GM04503 (cell line): ENCODE measurements around the gene DSE.

Experiments
- DNase-seq: peaks from one replicate; pipeline ENCODE4 v3.0.0-alpha.2; 2012; ENCODE audit warnings: low read depth

Gene DSE

DNA sequence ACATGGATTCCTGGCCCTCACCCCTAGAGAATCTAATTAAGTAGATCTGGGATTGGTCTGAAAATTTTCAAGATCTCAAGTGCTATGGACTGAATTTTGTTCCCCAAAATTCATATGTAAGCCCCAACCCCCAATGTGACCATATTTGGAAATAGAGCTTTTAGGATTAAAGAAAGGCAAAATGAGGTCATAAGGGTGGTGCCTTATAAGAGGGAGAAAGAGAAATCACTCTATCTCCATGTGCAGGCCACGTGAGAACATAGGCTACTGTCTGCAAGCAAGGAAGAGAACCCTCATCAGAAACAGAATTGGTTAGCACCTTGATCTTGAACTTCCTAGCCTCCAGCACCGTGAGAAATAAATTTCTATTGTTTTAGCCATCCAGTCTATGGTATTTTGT, 8.5 kb upstream of the DSE start:
- DNase-seq, result no peak

DNA sequence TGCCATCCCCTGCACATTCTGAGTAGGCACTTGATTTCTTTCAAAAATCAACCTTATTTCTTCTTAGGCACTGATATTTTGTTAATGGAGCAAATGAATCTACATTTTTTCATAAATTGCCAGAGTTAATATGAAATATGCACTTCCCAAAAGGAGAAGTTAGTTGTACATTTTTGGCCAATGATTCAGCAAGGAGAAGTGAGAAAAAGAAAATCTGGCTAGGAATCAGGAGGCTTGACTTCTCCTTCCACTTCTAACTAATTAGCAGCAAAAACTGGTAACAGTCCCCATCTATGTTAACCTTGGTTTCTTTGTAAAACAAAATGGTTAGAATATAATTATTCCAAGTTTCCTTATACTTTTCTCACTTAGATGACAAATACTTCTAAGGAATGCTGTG, 7.0 kb upstream of the DSE start:
- DNase-seq, result no peak

DNA sequence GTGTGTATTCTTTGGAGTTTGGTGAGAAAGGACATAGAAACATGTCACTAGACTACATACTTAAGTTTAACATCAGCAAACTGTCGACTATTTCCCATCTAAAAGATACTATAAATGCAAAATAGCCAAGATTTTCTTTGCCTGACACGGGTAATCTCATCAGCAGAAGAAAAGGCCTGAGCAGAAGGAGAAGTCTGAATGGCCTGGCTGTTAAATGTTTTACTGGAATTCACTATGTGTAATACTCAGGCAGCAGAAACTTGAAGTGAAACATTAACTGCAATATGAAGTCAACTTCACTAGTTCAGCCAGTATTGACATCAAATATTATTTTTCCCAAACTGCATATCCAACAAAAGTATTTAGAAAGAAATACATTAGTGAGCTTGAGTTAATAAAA, 6.4 kb upstream of the DSE start:
- no peak for DNase-seq

DNA sequence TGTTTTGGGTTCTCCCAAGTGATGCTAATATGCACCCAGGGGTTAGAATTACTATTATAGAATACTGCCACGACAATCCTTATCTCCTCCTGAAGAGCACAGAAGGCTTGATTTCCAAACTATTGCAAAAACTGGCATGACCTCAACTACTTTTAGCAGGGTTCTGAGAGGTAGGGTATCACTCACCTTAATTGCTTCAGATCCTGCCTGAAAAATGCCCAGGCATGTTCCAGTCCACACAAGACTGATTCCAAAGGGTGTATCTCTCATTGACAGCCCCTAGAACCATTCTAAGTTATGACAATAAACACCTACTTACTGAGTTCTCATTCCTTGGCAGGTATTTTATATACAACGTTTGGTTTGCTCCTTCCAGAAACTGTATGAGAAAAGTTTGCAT, 5.0 kb upstream of the DSE start:
- DNase-seq, result no peak

DNA sequence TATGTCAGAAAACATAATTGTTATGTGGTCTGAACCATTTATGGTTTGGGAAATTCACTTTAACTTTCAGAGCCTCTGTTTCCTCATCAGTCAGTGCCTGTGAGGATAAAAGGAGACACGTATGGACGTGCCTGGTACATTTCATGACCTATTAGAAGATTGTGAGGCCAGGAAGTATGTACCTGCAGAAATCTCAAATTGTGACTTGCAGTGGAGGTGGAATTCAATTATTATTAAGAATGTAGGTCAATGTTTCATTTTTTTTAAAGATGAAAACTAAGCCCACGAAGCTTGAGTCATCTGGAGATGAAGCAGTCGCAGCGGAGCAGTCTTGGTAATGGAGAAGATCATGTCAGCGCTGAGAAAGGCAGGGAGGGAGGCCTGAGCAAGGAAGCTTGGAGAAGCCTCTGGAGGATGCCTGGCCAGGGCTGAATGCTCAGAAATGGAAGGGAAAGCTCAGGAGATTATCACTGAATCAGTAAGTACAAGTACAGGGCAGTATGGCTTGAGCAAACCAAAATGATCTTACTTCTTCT, 3.9 kb upstream of the DSE start:
- no peak for DNase-seq

DNA sequence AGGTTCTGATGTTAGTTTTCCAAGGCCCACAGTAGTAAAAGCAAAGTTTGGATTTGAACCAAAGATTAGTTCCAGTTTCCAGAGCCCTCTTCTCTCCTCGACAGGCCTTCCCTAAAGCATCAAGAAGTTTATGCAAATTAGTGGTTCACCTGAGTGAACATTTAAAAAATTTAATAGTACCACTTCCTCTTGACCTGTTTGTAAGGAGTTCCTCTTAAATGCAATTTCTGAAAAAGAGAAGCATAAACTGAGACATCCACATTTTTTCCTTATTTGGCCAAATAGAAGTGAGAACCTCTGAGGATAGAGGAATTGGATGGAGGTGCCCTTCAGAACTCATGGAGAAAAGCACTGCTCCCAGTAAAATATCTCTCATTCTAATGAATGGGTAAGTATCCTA, 1.2 kb upstream of the DSE start:
- DNase-seq, result no peak

DNA sequence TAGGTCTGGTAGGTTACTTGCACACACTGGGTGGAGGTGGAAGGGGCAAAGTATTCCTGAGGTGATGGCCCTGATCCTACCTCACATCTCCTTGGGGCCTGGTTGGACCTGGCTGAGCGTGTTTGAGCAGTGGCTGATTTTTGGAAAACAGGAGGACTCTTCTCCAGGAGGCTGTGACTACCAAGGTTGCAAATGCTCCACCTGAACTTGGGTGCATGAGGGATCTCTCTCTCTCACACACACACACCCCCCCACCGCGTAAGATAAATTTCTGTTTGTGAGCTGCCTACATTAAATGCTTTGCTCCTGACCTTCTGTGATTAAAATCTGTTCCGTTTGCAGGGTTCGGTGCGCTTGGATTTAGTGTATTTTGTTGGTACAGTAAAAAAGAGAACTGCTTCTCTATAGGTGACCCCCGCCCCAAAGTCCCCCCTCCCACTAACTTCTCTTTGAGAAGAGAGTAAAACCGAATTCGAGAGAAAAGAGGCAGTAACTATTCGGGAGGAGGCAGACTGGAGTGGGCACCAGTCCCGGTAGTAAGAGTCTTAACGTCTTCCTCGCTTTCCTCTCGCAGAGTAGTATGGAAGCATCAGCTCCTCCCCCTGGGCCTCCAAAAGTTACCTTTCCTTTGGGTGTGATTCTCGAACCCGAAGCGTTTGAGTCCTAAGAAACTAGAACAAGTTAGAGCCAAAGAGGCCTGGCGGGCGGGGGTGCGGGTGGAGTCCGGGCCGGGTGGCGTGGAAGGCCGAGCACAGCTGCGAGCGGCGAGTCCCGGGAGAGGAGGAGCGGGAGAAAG, 585 bp upstream of the DSE start:
- DNase-seq, result no peak

DNA sequence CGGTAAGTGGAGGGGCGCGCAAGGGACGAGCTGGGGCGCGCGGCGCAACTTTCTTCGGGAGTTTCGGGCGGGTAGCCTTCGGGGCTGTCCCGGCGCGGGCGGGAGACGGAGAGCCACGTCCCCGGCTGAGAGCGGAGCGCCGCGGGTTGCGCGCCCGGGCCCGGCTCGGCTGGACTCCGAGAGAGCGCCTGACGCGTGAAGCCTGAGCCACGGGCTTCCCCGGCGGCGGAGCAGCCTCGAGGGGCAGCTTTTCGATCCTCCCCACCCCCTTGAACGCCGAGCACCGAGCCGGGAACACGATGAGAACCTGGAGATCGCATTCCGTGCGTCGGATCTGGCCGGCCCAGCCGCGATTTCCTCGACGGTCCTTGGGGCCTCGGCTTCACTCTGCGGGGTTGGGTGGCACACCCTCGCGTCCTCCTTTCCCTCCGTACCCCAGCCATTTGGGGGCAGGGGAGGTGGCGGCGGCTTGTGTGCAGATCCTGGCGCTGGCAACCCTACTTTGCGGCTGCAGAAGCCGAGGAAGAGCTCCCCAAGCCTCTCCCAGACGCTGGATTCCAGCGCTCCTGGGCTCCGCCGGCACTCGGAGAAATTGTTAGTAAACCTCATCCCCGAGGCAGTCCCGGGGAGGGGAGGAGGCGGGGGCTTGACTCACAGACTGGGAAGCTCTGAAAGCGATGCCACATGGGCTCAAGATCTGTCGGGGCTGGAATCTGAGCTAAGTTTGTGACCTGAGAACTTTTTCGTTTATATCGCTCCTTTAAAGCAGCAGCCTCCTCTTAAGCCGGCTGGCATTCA, 572 bp downstream of the DSE start:
- peak; percentile 79 for DNase-seq

DNA sequence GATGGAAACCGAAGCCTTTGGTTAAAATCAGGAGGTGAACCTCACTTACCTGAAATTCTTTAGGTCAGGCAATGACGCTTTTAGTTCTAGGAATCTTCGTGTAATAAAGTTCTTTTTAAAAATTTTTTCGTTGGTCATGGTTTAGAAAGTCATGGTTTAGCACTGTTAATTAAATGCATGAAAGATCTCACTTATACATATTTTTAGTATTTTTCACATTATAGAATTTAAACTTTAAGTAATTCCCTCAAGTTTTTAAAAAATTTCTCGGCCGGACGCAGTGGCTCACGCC, 1.1 kb downstream of the DSE start:
- no peak for DNase-seq

DNA sequence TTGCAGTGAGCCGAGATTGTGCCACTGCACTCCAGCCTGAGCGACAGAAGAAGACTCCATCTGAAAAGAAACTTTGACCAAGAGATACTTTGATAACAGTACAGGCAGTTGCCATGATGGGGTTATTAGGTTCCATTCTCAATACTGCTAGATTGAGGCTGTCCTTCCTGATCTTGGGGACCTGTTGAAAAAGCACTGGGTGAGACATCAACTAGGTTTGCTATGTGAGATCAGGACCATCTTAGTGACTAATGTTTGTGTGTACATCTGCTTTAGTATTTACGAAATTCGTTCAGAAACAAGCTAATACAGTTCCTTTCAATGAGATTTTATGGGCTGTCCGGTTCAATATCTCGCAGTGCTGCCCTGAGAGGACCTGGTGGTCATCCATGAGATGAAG, 2.6 kb downstream of the DSE start:
- DNase-seq, result no peak

DNA sequence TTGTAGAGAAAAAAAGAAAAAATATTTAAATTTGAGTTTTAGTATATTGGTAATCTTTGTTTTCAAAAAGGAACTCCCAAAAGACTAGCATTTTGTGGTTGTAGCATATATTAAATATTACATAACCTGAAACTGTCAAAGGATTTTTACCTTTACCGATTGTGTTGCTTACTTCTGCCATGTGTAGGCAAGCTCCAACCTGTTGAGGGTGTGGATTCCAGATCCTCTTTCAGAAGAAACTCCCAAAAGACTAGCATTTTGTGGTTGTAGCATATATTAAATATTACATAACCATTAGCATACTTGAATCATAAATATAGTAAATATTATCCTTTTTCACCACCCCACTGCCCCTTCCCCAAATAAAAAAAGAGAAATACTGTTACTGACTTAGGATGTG, 3.2 kb downstream of the DSE start:
- no peak for DNase-seq

DNA sequence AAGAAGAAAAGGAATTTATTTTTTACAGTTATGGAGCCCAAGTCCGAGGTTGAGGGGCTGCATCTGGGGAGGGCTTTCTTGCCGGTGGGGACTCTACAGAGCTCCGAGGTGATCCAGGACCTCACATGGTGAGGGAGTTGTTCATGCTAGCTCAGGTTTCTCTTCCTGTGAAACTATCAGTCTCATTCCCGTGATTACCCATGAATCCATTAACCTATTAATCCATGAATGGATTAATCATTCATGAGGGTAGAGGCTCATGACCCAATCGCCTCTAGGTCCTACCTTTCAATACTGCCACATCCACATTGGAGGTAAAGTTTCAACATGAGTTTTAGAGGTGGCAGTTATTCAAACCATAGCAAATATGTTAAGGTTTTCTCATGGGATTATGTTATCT, 3.8 kb downstream of the DSE start:
- no peak for DNase-seq

DNA sequence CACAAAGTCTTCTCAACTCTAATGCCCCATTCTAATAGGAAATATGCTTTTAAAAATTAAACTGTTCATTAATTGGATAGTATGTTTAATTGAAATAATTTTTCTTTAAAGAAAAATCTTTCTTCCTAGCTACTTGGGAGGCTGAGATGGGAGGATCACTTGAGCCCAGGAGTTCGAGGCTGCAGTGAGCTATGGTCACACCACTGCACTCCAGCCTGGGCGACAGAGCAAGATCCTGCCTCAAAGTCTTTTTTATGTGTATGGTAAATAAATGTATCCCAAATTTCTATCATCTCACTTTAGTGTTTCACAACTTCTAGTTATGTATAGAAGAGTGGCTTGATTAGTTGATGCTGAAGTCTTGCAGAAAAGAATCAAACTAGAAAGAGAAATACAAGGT, 4.5 kb downstream of the DSE start:
- no peak for DNase-seq

DNA sequence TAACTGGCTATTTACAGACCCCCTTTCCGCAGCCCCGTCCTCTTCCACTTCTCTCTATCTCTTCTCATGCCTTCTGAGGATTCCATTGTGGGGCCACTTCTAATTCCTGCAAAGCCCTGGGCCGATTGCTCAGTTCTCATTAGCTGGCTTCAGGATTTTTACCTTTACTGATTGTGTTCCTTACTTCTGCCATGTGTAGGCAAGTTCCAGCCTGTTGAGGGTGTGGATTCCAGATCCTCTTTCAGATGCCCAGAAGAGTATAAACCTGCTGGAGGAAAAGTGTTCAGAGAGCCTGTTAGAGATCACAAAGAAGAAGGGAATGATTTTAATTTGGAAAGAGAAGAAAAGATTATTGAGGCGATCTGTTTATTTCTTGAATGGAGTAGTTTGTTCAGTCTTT, 5.4 kb downstream of the DSE start:
- DNase-seq, result no peak

DNA sequence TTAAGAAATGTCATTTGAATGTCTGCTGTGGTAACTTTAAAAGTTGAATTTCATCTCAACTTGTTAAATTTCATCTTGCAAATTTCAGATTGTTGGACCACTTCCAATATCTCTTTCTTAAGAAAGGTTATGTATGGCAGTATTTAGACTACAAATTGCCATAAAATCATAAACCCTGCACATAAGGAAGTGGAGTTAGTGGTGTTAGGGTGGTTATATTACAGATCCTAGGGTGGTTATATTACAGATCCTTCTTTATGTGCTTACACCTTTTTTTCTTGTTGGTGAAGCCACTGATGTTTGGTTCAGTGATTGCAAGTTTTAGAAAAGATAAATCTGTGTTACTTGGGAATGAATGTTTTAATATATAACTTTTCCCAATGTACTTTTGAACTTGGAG, 9.0 kb downstream of the DSE start:
- no peak for DNase-seq

DNA sequence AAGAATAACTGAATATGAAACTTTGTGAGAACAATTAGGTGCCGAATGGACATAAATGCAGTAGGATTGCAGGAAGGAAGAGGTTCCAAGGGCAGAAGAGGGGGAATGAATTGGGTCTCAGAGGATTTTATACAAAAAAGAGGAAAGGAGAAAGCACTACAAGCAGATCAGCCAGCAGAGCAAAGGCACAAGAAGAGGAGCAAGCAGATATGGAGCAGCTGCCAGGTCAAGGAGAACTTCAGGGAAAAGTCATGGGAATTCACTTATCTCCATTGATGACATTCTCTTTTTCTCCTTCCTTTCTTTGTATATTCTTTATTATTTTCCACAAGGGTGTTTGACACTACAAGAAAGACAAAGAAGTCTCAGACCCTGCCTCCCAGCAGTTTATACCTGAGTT, 9.6 kb downstream of the DSE start:
- no peak for DNase-seq

DNA sequence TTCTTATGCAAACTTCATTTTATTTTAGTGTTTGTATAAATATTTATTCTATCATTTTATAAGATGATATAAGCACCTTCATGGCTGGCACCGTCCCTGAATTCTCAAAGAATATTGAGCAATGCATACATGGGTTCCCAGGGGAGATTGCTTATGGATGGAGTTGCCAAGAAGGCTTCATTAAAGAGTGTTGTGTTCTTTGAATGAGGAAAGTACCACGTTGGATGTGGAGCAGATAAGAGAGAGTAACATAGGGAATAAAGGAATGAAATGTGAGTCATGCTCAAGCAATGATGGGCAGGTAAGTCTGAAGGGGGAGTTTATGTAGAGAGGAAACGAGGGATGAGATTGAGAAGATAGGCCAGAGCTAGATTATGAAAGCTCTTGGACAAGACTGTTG, 10.3 kb downstream of the DSE start:
- no peak for DNase-seq

DNA sequence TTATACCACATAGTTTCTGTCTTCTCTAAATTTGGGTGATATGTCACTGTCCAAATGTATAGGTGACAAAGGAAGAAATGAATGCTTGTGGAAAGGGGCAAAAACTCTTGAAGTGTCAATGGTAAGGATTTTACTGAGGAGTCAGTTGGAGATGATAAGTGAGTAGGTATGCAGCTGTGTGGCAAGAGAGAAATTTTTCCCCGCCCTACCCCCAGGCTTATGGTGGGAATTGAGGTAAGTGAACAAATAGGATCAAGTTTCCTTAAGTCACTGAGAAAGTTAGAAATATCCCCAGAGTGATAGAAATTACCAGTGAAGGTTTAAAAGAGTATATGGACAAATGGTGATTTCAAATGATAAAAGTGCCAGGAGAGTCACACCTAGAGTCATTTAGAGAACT, 11.8 kb downstream of the DSE start:
- no peak for DNase-seq

DNA sequence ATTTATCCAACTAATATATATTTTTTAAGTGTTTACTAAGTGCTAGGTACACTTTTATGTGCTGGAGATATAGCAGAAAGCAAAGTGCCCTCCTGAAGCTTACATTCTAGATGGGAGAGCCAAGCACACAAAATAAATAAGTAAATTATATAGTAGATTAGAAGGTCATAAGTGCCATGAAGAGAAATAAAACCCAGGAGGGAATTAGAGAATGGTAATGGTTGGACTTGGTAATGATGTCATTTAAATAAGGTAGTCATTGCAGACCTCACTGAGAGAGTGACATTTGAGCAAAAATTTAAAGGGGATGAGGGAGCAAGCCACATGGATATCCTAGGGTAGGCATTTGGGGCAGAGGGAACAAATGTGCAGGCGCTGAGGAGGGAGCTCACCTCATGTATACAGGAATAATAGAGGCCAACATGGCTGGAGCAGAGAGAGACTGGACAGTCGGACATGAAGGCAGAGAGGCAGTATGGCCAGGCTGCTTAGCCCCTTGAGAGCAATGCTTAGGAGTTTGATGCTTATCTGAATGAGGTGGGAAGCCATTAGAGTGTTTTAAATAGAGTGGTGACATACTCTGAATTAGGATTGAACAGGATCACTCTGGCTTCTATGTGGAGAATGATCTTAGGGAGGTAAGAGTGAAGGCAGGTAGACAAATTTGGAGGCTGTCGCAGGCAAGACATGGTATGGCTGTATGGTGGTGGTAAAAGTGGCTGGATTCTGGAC, 14.1 kb downstream of the DSE start:
- DNase-seq, result no peak

DNA sequence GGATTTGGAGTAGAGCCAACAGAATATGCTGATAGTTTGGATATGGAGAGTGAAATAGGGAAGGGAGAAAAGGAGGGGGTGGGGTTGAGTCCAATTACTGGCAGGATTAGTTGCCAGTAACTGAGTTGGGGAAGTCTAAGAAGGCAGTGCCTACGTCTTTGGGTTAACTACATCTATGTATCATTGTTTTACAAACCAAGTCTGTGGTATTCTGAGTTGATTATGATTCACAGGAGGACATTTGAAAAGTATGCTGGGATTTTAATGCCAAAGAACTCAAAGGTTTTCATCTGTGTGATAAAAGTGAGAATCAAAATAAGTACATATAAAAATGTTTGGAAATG, 14.7 kb downstream of the DSE start:
- no peak for DNase-seq

DNA sequence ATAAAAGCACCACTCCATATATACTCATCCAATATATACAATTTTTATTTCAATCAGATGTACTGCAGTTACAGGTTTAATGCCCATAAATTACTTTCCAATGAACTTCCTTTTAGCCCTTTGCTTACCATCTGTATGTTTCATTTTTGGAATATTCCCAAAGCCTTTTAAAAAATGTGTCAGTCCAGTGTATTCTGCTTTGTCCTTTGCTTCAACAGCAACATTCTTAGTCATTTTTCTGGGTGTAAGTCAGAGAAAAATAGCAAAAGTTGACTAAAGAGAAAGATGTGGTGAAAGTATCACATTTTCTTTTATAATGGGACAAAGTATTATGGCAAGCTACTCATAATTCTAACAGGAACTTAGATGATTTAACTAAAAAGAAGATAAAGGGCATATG, 15.2 kb downstream of the DSE start:
- DNase-seq, result no peak

DNA sequence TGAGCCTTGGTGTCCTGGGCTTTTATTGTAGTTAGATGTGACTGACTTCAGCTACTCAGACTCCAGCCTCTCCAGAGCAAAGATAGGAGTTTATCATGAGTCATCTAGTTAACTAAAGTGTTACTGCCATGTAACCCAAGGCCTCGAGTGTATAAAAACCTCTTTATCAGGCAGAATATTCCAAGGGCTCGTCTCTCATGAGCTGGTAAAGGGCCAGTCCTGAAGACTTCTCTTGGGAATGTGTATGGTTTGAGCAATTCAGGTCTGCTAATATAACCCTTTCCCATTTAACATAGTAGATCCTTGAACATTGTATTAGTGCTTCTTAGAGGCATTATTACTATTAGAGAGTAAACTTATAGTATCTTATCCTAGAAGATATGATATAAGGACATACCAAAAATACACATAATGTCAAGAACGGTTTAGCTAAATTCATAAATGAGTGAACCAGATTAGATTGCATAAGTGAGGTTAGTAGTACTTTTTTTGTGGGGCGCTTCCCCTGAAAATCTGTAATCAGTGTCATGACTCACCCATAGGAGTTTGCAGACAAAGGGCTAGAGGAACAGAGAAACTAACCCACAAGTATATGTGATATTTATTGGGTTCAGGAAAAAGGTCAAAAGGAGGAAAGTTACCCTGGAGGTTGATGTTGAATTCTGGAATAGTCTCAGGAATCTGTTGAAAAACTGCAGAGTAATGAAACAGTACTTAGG, 16.0 kb downstream of the DSE start:
- no peak for DNase-seq

DNA sequence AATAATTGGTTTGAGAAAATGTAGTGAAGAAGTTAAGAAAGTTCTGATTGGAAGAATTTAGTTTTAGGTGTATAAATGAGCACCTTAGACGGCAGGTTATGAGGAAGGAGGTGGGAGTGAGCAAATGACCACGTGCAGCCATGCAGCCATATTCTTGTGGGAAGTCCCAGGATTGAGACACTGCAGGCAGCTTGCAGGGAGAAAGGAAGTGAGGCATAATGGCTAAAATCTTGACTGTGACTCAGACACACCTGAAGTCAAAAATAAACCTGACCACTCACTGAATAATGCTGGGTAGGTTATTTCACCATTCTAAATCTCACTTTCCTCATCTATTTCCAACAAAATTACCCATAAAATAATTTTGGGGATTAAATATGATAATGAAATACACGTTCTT, 16.6 kb downstream of the DSE start:
- DNase-seq, result no peak
